ENCODE measurements around the gene EEF1A2. TPM values are rescaled to one million over a fixed set of nuclear protein-coding genes. Genes with fewer than 3 reads are reported as not detected.
A peak's percentile ranks its signal among the peaks of the same experiment; 100 is the strongest.

Gene EEF1A2
- total RNA-seq, 1 donor from 2014 or later: 37.6 TPM

GRCh38 chr20:63455568-63455859, 43.4 kb downstream of the EEF1A2 start:
- no peaks in the 10 kb centered on the region for H3K9me3 Mint-ChIP-seq (ENCODE audit: unreplicated experiment)
- Histone ChIP-seq H3K27me3 (ENCODE audit: insufficient read depth, low read length) (peaks cover 14% of the 10 kb centered on the region), H3K4me2 (ENCODE audit: low read length) (no peak overlapping the region), H3K9me3 (ENCODE audit: insufficient read depth, low read depth, low read length) (no peaks in the 10 kb centered on the region), H3K4me1 (ENCODE audit: insufficient read depth, low read length) (no peaks in the 10 kb centered on the region), H3K79me2 (ENCODE audit: insufficient read depth, low read length) (no peaks in the 10 kb centered on the region), H2AFZ (ENCODE audit: low read depth, low read length) (no peak overlapping the region), H3K36me3 (ENCODE audit: insufficient read depth, low read length) (no peaks in the 10 kb centered on the region), H3K9ac (ENCODE audit: low read length) (no peak overlapping the region), H3K27ac (ENCODE audit: low read depth, low read length) (no peak overlapping the region), H4K20me1 (ENCODE audit: insufficient read depth, low read length) (no peaks in the 10 kb centered on the region), H3K4me3 (ENCODE audit: insufficient read depth, low read depth, low read length) (no peak overlapping the region)
- FAIRE-seq (no peak), DNase-seq (ENCODE audit: low read depth) (no peak)
- H3K27ac Mint-ChIP-seq (ENCODE audit: unreplicated experiment): no peak overlapping the region
- H3K4me1 Mint-ChIP-seq (ENCODE audit: low read depth, unreplicated experiment): no peaks in the 10 kb centered on the region
- H3K36me3 Mint-ChIP-seq (ENCODE audit: low read depth, unreplicated experiment): no peaks in the 10 kb centered on the region
- TF ChIP-seq EZH2 (IDR thresholded peaks at IDR 0.05; ENCODE audit: insufficient read depth, low read length) (no peak), CTCF (IDR thresholded peaks at IDR 0.05; ENCODE audit: insufficient read depth, low read depth, low read length) (no peak)
- peaks cover 13% of the 10 kb centered on the region for H3K27me3 Mint-ChIP-seq (ENCODE audit: low read depth, unreplicated experiment)
- no peak overlapping the region for H3K4me3 Mint-ChIP-seq (ENCODE audit: unreplicated experiment)

GRCh38 chr20:63454731-63455567, 43.9 kb downstream of the EEF1A2 start:
- Mint-ChIP-seq H3K9me3 (ENCODE audit: unreplicated experiment) (no peaks in the 10 kb centered on the region), H3K27ac (ENCODE audit: unreplicated experiment) (no peak overlapping the region), H3K27me3 (ENCODE audit: low read depth, unreplicated experiment) (peaks cover 11% of the 10 kb centered on the region), H3K36me3 (ENCODE audit: low read depth, unreplicated experiment) (no peaks in the 10 kb centered on the region), H3K4me3 (ENCODE audit: unreplicated experiment) (no peak overlapping the region), H3K4me1 (ENCODE audit: low read depth, unreplicated experiment) (no peaks in the 10 kb centered on the region)
- H3K4me1 ChIP-seq (ENCODE audit: insufficient read depth, low read length): no peaks in the 10 kb centered on the region
- no peaks in the 10 kb centered on the region for H4K20me1 ChIP-seq (ENCODE audit: insufficient read depth, low read length)
- FAIRE-seq (no peak), DNase-seq (ENCODE audit: low read depth) (no peak)
- H3K9me3 ChIP-seq (ENCODE audit: insufficient read depth, low read depth, low read length): no peaks in the 10 kb centered on the region
- H3K27ac ChIP-seq (ENCODE audit: low read depth, low read length): no peak overlapping the region
- peak overlapping the region; percentile 65 for H3K4me2 ChIP-seq (ENCODE audit: low read length)
- TF ChIP-seq CTCF (IDR thresholded peaks at IDR 0.05; ENCODE audit: insufficient read depth, low read depth, low read length) (no peak), EZH2 (IDR thresholded peaks at IDR 0.05; ENCODE audit: insufficient read depth, low read length) (peak; percentile 44)
- H2AFZ ChIP-seq (ENCODE audit: low read depth, low read length): no peak overlapping the region
- peaks cover 13% of the 10 kb centered on the region for H3K27me3 ChIP-seq (ENCODE audit: insufficient read depth, low read length)
- no peak overlapping the region for H3K9ac ChIP-seq (ENCODE audit: low read length)
- H3K79me2 ChIP-seq (ENCODE audit: insufficient read depth, low read length): no peaks in the 10 kb centered on the region
- H3K4me3 ChIP-seq (ENCODE audit: insufficient read depth, low read depth, low read length): no peak overlapping the region
- no peaks in the 10 kb centered on the region for H3K36me3 ChIP-seq (ENCODE audit: insufficient read depth, low read length)

- H3K9me3 Mint-ChIP-seq (ENCODE audit: unreplicated experiment): no peaks in the 10 kb centered on the region
- no peaks in the 10 kb centered on the region for H3K4me1 ChIP-seq (ENCODE audit: insufficient read depth, low read length)
- peaks cover 14% of the 10 kb centered on the region for H3K27me3 Mint-ChIP-seq (ENCODE audit: low read depth, unreplicated experiment)
- DNase-seq (ENCODE audit: low read depth) (no peak), FAIRE-seq (no peak)
- no peak overlapping the region for H3K27ac ChIP-seq (ENCODE audit: low read depth, low read length)
- no peak overlapping the region for H3K9ac ChIP-seq (ENCODE audit: low read length)
- no peaks in the 10 kb centered on the region for H3K4me1 Mint-ChIP-seq (ENCODE audit: low read depth, unreplicated experiment)
- no peak overlapping the region for H3K4me3 Mint-ChIP-seq (ENCODE audit: unreplicated experiment)
- no peaks in the 10 kb centered on the region for H3K79me2 ChIP-seq (ENCODE audit: insufficient read depth, low read length)
- H3K4me2 ChIP-seq (ENCODE audit: low read length): no peak overlapping the region
- no peaks in the 10 kb centered on the region for H4K20me1 ChIP-seq (ENCODE audit: insufficient read depth, low read length)
- H3K36me3 Mint-ChIP-seq (ENCODE audit: low read depth, unreplicated experiment): no peaks in the 10 kb centered on the region
- no peaks in the 10 kb centered on the region for H3K9me3 ChIP-seq (ENCODE audit: insufficient read depth, low read depth, low read length)
- H3K27ac Mint-ChIP-seq (ENCODE audit: unreplicated experiment): no peak overlapping the region
- H2AFZ ChIP-seq (ENCODE audit: low read depth, low read length): no peak overlapping the region
- TF ChIP-seq EZH2 (IDR thresholded peaks at IDR 0.05; ENCODE audit: insufficient read depth, low read length) (no peak), CTCF (IDR thresholded peaks at IDR 0.05; ENCODE audit: insufficient read depth, low read depth, low read length) (no peak)
- H3K36me3 ChIP-seq (ENCODE audit: insufficient read depth, low read length): no peaks in the 10 kb centered on the region
- peaks cover 13% of the 10 kb centered on the region for H3K27me3 ChIP-seq (ENCODE audit: insufficient read depth, low read length)
- H3K4me3 ChIP-seq (ENCODE audit: insufficient read depth, low read depth, low read length): no peak overlapping the region
Measured at GRCh38 chr20:63452821-63453523, 45.9 kb downstream of the EEF1A2 start.

Measured in astrocyte (in vitro differentiated cells and primary cell).